Motor neuron (in vitro differentiated cells): Measurements from ENCODE around the gene PRDM11. TPM values are rescaled to one million over a fixed set of nuclear protein-coding genes. Genes with fewer than 3 reads are reported as not detected.
A peak's percentile ranks its signal among the peaks of the same experiment; 100 is the strongest.

Source experiments
- ATAC-seq, 8 experiments: fragments of 200-7000 bp; cut with Tn5 transposase; replicated peaks in 6 of 8; 2 replicates each; pipeline ENCODE4 v1.8.0; 2021; ENCODE audit warnings: mild to moderate bottlenecking in 8 of 8, moderate library complexity in 8 of 8
- H3K27ac ChIP-seq, 2 donors: fragments of 250-450 bp; sonication (Bioruptor Pico); 2 replicates each; pipeline ENCODE4 v1.9.0; 2021; ENCODE audit warnings: antibody characterized with exemption in 2 of 2, mild to moderate bottlenecking in 2 of 2, moderate library complexity in 1 of 2
- H3K4me1 ChIP-seq, 2 donors: fragments of 250-450 bp; sonication (Bioruptor Pico); replicated peaks in 1 of 2; 2 replicates each; pipeline ENCODE4 v1.6.1; 2021; ENCODE audit warnings: antibody characterized with exemption in 2 of 2, mild to moderate bottlenecking in 2 of 2, moderate library complexity in 1 of 2
- H3K4me3 ChIP-seq, 5 donors: fragments of 250-450 bp; sonication (Bioruptor Pico); 2 replicates each; pipeline ENCODE4 v1.9.0; 2021; ENCODE audit warnings: antibody characterized with exemption in 5 of 5, mild to moderate bottlenecking in 5 of 5, moderate library complexity in 4 of 5
- WGBS, 10 experiments: fragments of 450-650 bp; shearing (Covaris generic); methylation state at CpG; one replicate each; pipeline ENCODE4 v1.0.0; 2022; 5-methylcytosine and 5-hydroxymethylcytosine counted together
- in situ Hi-C, 9 experiments: fragments of 400-800 bp; cut with MboI; loops; one replicate each; pipeline ENCODE4 v1.15.0; 2021; ENCODE audit warnings: low sequenced_read_pairs in 9 of 9, low pct_unique_long_range_greater_than_20kb in 2 of 9; ENCODE audit not compliant: unreplicated experiment in 9 of 9
- total RNA-seq, 8 experiments: library from RNA; unstranded; fragments of 300-600 nt; gene quantifications; 2 replicates each; pipeline versions ENCODE4 v1.2.3 to v1.2.4, GENCODE V29; 2022

Gene PRDM11
- total RNA-seq, 8 experiments from 2014 or later = 2.4 to 9.9 (median 5.3) TPM

- in situ Hi-C loops = no loop called here
- peaks cover 25 to 32% of the 10 kb centered on the region in 2 donors for H3K4me1 ChIP-seq
- 100% methylated on average over 1 of the region's 1 CpG; no CpG with 5 or more reads in 9 of the 10 experiments for WGBS, 10 experiments
- H3K4me3 ChIP-seq = no peak overlapping the region
- ATAC-seq = no peak
- no peak overlapping the region for H3K27ac ChIP-seq
These were observed 67.3 kb downstream of the PRDM11 start for GRCh38 chr11:45213717-45214116.

GRCh38 chr11:45215098-45215865 is 68.8 kb downstream of the PRDM11 start:
- in situ Hi-C loops = no loop called here

GRCh38 chr11:45216031-45216430 is 69.6 kb downstream of the PRDM11 start:
- H3K4me3 ChIP-seq = no peak overlapping the region
- in situ Hi-C loops = no loop called here
- no peak overlapping the region for H3K27ac ChIP-seq
- ATAC-seq = no peak
- WGBS, 10 experiments = 22 to 100% (median 85%) methylated on average over 1 of the region's 1 CpG; no CpG with 5 or more reads in 6 of the 10 experiments
- peaks cover 2 to 11% of the 10 kb centered on the region in 2 donors for H3K4me1 ChIP-seq

More at GRCh38 chr11:45215098-45215865, 68.8 kb downstream of the PRDM11 start:
- 33 to 100% (median 80%) methylated on average over 1 to 3 of the region's 4 CpGs; no CpG with 5 or more reads in 3 of the 10 experiments for WGBS, 10 experiments
- Histone ChIP-seq H3K4me3 (no peak overlapping the region), H3K4me1 (peaks cover 9 to 18% of the 10 kb centered on the region in 2 donors), H3K27ac (no peak overlapping the region)
- no peak for ATAC-seq

- peak in 2 of 8 experiments; percentile 16 to 45 for ATAC-seq
- in situ Hi-C loops = no loop called here
- Histone ChIP-seq H3K4me3 (no peak overlapping the region), H3K4me1 (peaks cover 0 to 11% of the 10 kb centered on the region in 2 donors), H3K27ac (no peak overlapping the region)
- WGBS, 10 experiments = 6 to 100% (median 58%) methylated on average over 1 to 2 of the region's 2 CpGs; no CpG with 5 or more reads in 1 of the 10 experiments
These were observed 70.5 kb downstream of the PRDM11 start for GRCh38 chr11:45216901-45217300.

- no peak for ATAC-seq
- WGBS, 10 experiments = 40 to 100% (median 73%) methylated on average over 1 to 2 of the region's 2 CpGs; no CpG with 5 or more reads in 1 of the 10 experiments
- no peak overlapping the region for H3K27ac ChIP-seq
- H3K4me1 ChIP-seq = peaks cover 0 to 11% of the 10 kb centered on the region in 2 donors
- no peak overlapping the region for H3K4me3 ChIP-seq
- in situ Hi-C loops = no loop called here
These were observed 71.6 kb downstream of the PRDM11 start for GRCh38 chr11:45217991-45218390.

DNA sequence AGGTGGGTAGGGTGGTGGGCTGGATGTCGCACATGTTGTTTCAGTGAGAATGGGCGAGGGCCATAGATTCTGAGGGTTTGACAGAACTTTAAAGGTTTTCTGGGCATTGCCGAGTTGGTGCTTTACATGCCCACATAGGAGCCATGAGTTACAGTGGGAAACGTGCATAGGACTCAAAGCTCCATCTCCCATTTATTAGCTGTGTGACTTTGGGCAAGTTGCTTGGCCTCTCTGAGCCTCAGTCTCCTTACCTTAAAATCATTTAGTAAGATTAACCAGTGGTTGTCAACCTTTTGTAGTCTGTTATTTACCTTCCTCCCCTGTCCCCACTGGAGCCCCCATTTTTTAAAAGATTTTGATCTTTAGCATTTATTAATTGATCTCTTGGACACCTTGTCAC is 72.3 kb downstream of the PRDM11 start:
- WGBS, 10 experiments = 46 to 100% (median 85%) methylated on average over 1 to 4 of the region's 4 CpGs; no CpG with 5 or more reads in 2 of the 10 experiments
- Histone ChIP-seq H3K4me3 (no peak overlapping the region), H3K27ac (no peak overlapping the region), H3K4me1 (peaks cover 0 to 8% of the 10 kb centered on the region in 2 donors)
- in situ Hi-C loops = no loop called here
- no peak for ATAC-seq

DNA sequence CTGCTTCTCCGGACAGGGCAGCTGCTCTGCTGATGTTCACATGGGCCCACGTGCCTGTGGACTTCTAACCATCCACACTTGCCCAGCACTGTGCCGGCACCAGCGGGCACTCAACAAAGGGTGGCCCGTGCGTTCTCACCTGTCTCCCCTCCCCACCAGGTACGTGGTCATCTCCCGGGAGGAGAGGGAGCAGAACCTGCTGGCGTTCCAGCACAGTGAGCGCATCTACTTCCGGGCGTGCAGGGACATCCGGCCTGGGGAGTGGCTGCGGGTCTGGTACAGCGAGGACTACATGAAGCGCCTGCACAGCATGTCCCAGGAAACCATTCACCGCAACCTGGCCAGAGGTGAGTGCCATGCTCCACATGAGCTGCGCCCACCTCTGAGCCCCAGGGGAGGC is 73.0 kb downstream of the PRDM11 start:
- H3K4me1 ChIP-seq = peaks cover 0 to under 1% of the 10 kb centered on the region in 2 donors
- in situ Hi-C loops = no loop called here
- no peak overlapping the region for H3K27ac ChIP-seq
- no peak for ATAC-seq
- WGBS, 10 experiments = 20 to 100% (median 80%) methylated on average over 1 to 8 of the region's 18 CpGs; no CpG with 5 or more reads in 3 of the 10 experiments
- no peak overlapping the region for H3K4me3 ChIP-seq

- ATAC-seq = no peak
- Histone ChIP-seq H3K27ac (no peak overlapping the region), H3K4me1 (no peaks in the 10 kb centered on the region), H3K4me3 (no peak overlapping the region)
- WGBS, 10 experiments = 37 to 100% (median 81%) methylated on average over 1 to 5 of the region's 5 CpGs; no CpG with 5 or more reads in 2 of the 10 experiments
- in situ Hi-C loops = no loop called here
These were observed 77.1 kb downstream of the PRDM11 start for GRCh38 chr11:45223496-45223895.

GRCh38 chr11:45224766-45225165 is 78.3 kb downstream of the PRDM11 start:
- 50 to 100% (median 89%) methylated on average over 1 to 11 of the region's 11 CpGs; no CpG with 5 or more reads in 5 of the 10 experiments for WGBS, 10 experiments
- in situ Hi-C loops = no loop called here
- no peak overlapping the region for H3K27ac ChIP-seq

GRCh38 chr11:45225277-45225676 is 78.8 kb downstream of the PRDM11 start:
- Histone ChIP-seq H3K4me1 (no peaks in the 10 kb centered on the region), H3K4me3 (no peak overlapping the region), H3K27ac (no peak overlapping the region)
- WGBS, 10 experiments = 20 to 100% (median 75%) methylated on average over 1 of the region's 1 CpG; no CpG with 5 or more reads in 5 of the 10 experiments
- in situ Hi-C loops = no loop called here
- no peak for ATAC-seq

More at GRCh38 chr11:45224766-45225165, 78.3 kb downstream of the PRDM11 start:
- no peak for ATAC-seq
- H3K4me1 ChIP-seq = no peaks in the 10 kb centered on the region
- no peak overlapping the region for H3K4me3 ChIP-seq

DNA sequence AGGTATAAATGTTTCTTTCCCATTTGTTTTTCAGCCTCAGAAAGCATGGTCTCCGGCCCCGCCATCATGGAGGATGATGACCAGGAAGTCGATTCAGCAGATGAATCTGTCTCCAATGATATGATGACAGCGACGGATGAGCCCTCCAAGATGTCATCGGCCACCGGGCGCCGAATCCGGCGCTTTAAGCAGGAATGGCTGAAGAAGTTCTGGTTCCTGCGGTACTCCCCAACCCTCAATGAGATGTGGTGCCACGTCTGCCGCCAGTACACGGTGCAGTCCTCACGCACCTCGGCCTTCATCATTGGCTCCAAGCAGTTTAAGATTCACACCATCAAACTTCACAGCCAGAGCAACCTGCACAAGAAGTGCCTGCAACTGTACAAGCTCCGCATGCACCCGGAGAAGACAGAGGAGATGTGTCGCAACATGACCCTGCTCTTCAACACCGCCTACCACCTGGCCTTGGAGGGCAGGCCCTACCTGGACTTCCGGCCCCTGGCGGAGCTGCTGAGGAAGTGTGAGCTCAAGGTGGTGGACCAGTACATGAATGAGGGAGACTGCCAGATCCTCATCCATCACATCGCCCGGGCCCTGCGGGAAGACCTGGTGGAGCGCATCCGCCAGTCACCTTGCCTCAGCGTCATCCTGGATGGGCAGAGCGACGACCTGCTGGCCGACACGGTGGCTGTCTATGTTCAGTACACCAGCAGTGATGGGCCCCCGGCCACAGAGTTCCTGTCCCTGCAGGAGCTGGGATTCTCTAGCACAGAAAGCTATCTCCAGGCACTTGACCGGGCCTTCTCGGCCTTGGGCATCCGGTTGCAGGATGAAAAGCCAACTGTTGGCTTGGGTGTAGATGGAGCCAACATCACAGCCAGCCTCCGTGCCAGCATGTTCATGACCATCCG is 79.8 kb downstream of the PRDM11 start:
- ATAC-seq = no peak
- H3K4me3 ChIP-seq = no peak overlapping the region
- in situ Hi-C loops = no loop called here
- WGBS, 10 experiments = 68 to 100% (median 93%) methylated on average over 1 to 14 of the region's 39 CpGs; no CpG with 5 or more reads in 2 of the 10 experiments
- no peak overlapping the region for H3K27ac ChIP-seq
- no peaks in the 10 kb centered on the region for H3K4me1 ChIP-seq

- ATAC-seq = no peak
- H3K4me1 ChIP-seq = no peaks in the 10 kb centered on the region
- 80 to 100% (median 100%) methylated on average over 1 to 16 of the region's 21 CpGs; no CpG with 5 or more reads in 2 of the 10 experiments for WGBS, 10 experiments
- no peak overlapping the region for H3K27ac ChIP-seq
- H3K4me3 ChIP-seq = no peak overlapping the region
- in situ Hi-C loops = no loop called here
These were observed 80.5 kb downstream of the PRDM11 start for GRCh38 chr11:45226901-45227300.

DNA sequence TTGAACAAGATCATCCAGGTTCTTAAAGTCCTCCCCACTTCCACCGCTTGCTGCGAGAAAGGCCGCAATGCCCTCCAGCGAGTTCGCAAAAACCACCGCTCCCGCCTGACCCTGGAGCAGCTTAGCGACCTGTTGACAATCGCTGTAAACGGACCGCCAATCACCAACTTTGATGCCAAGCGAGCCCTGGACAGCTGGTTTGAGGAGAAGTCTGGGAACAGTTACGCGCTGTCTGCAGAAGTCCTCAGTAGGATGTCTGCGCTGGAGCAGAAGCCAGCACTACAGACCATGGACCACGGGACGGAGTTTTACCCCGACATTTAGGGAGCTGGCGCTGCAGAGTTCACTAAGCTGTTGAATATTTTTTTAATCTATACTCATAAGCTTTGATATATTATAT is 81.4 kb downstream of the PRDM11 start:
- Histone ChIP-seq H3K4me1 (no peaks in the 10 kb centered on the region), H3K27ac (no peak overlapping the region), H3K4me3 (no peak overlapping the region)
- WGBS, 10 experiments = 84 to 100% (median 96%) methylated on average over 5 to 14 of the region's 19 CpGs; no CpG with 5 or more reads in 3 of the 10 experiments
- no peak for ATAC-seq
- in situ Hi-C loops = no loop called here
